ENCODE results near the gene SMG5.

SMG5 gene

GRCh38 chr1:156279837-156280236 is 2.8 kb downstream of the SMG5 start:
- DNase-seq = no peak
- TF ChIP-seq CTCF (IDR thresholded peaks at IDR 0.05) = no peak
- no peaks in the 10 kb centered on the region for H3K9me3 Mint-ChIP-seq
- no peaks in the 10 kb centered on the region for H3K27me3 Mint-ChIP-seq (ENCODE audit: low read depth, poor library complexity)
- peaks cover 37% of the 10 kb centered on the region for H3K36me3 Mint-ChIP-seq (ENCODE audit: low read depth)
- peaks cover 39% of the 10 kb centered on the region for H3K4me1 Mint-ChIP-seq
- H3K27ac Mint-ChIP-seq = no peak overlapping the region
- peak overlapping the region; percentile 35 for H3K4me3 Mint-ChIP-seq

- H3K4me1 Mint-ChIP-seq = peaks cover 22% of the 10 kb centered on the region
- H3K9me3 Mint-ChIP-seq = no peaks in the 10 kb centered on the region
- TF ChIP-seq CTCF (IDR thresholded peaks at IDR 0.05) = no peak
- DNase-seq = no peak
- no peak overlapping the region for H3K27ac Mint-ChIP-seq
- no peaks in the 10 kb centered on the region for H3K27me3 Mint-ChIP-seq (ENCODE audit: low read depth, poor library complexity)
- H3K36me3 Mint-ChIP-seq (ENCODE audit: low read depth) = peaks cover 65% of the 10 kb centered on the region
- no peak overlapping the region for H3K4me3 Mint-ChIP-seq
Observed at GRCh38 chr1:156276966-156277381, 5.7 kb downstream of the SMG5 start.

GRCh38 chr1:156276532-156276931 is 6.1 kb downstream of the SMG5 start:
- no peak for TF ChIP-seq CTCF (IDR thresholded peaks at IDR 0.05)
- DNase-seq = no peak
- H3K27ac Mint-ChIP-seq = no peak overlapping the region
- H3K27me3 Mint-ChIP-seq (ENCODE audit: low read depth, poor library complexity) = no peaks in the 10 kb centered on the region
- peaks cover 69% of the 10 kb centered on the region for H3K36me3 Mint-ChIP-seq (ENCODE audit: low read depth)
- H3K4me3 Mint-ChIP-seq = no peak overlapping the region
- H3K9me3 Mint-ChIP-seq = no peaks in the 10 kb centered on the region
- peaks cover 17% of the 10 kb centered on the region for H3K4me1 Mint-ChIP-seq

GRCh38 chr1:156270314-156270713 is 12.3 kb downstream of the SMG5 start:
- Mint-ChIP-seq H3K4me1 (no peaks in the 10 kb centered on the region), H3K36me3 (ENCODE audit: low read depth) (peaks cover 80% of the 10 kb centered on the region), H3K4me3 (no peak overlapping the region), H3K9me3 (no peaks in the 10 kb centered on the region), H3K27me3 (ENCODE audit: low read depth, poor library complexity) (no peaks in the 10 kb centered on the region), H3K27ac (peak overlapping the region; percentile 87)
- TF ChIP-seq CTCF (IDR thresholded peaks at IDR 0.05) = no peak
- no peak for DNase-seq

- DNase-seq = no peak
- H3K27ac Mint-ChIP-seq = no peak overlapping the region
- no peaks in the 10 kb centered on the region for H3K4me1 Mint-ChIP-seq
- no peaks in the 10 kb centered on the region for H3K9me3 Mint-ChIP-seq
- no peak for TF ChIP-seq CTCF (IDR thresholded peaks at IDR 0.05)
- H3K36me3 Mint-ChIP-seq (ENCODE audit: low read depth) = peaks cover 80% of the 10 kb centered on the region
- H3K4me3 Mint-ChIP-seq = no peak overlapping the region
- no peaks in the 10 kb centered on the region for H3K27me3 Mint-ChIP-seq (ENCODE audit: low read depth, poor library complexity)
Observed at GRCh38 chr1:156268336-156268735, 14.3 kb downstream of the SMG5 start.

- Mint-ChIP-seq H3K27ac (no peak overlapping the region), H3K27me3 (ENCODE audit: low read depth, poor library complexity) (no peaks in the 10 kb centered on the region), H3K9me3 (no peaks in the 10 kb centered on the region), H3K36me3 (ENCODE audit: low read depth) (peaks cover 76% of the 10 kb centered on the region), H3K4me3 (no peak overlapping the region), H3K4me1 (no peaks in the 10 kb centered on the region)
- no peak for DNase-seq
- TF ChIP-seq CTCF (IDR thresholded peaks at IDR 0.05) = no peak
Observed at GRCh38 chr1:156266051-156266450, 16.6 kb downstream of the SMG5 start.

Measured in nephron progenitor cell (in vitro differentiated cells).